DMS 273 (cell line): ENCODE data around the gene UBQLN3.

Experiments used
- DNase-seq: peaks from one replicate; lab custom pipeline; 2025; ENCODE audit not compliant: unreplicated experiment; lab: John Stamatoyannopoulos, UW

Gene UBQLN3

DNA sequence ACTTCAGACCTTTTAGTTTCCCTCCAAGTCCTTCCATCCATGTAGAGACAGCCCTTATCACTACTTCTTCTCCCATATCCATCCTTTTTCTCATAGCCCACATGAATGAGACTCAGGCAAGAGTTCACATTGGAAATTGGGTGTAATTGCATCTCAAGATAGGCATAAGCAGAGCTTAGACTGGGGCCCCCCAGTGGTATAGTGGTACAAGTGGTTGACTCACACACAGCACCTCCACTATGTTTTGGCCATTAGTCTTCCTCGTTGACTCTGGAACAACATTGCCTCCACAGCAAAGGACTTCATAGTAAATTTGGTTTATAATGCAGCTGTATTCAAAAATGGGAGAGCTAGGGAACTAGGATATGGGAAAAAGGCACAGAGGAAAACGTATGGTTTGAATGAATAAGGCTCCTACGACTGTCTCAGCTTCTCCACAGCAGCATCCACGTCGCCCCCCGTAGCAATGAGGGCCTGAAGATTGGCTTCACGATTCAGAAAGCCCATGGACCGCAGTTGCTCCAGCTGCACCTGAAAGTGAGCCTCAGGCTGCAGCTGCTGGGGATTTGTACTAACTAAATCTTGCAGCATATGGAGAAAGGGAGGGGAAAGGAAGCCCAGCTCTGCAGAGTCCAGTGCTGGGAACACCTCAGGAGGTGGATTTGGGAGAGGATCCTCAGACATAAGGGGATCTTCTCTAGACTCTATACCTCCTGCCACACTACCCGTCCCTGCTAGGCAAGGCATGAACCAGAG, 2.4 kb downstream of the UBQLN3 start:
- peak; percentile 47 for DNase-seq

GRCh38 chr11:5505363-5506048, 4.3 kb downstream of the UBQLN3 start:
- DNase-seq, result peak; percentile 41

DNA sequence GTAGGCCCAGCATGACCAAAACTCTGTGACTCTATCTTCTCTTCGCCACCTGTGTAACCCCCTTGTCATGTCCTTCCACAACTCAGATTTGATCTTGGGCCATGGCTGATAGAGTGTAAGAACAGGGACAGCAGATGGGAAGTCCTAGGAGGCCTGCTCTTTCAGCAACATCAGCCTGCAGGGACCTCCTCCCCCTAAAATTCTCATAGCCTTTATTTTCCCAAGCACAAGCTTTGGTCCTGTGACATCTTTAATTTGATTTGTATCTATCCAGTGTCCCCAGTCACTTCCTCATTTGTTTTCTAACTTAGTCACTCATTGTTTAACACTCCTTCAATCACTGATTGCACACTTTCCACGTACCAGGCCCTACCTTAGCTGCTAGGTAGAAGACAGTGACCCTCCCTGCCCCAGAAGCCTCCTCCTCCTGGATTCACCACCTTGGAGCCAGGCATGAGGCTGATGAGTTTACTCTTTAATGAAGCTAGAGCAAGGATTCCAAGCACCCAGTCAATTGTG, 5.3 kb downstream of the UBQLN3 start:
- DNase-seq, result peak; percentile 9

- no peak for DNase-seq
Observed at GRCh38 chr11:5500393-5500801, 9.4 kb downstream of the UBQLN3 start.

DNA sequence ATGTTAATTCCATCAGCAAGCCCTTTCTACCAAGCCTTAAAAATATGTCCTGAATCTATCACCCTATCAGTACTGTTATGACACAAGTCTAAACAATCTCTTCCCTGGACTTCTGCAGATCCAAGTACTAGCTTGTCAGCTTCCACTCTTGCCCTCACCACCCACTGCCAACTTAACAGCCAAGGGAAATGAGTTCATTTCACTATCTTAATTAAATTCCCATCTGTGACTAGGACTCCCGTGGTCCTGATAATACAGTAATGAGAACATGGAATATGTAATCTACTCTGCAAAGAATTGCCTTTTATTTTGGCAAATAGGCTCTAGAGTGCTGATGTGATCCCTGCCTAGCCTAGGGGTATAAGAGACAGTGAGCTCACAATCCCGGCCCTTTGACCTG, 10.1 kb downstream of the UBQLN3 start:
- no peak for DNase-seq

GRCh38 chr11:5489576-5490357, 20.0 kb downstream of the UBQLN3 start:
- no peak for DNase-seq

DNA sequence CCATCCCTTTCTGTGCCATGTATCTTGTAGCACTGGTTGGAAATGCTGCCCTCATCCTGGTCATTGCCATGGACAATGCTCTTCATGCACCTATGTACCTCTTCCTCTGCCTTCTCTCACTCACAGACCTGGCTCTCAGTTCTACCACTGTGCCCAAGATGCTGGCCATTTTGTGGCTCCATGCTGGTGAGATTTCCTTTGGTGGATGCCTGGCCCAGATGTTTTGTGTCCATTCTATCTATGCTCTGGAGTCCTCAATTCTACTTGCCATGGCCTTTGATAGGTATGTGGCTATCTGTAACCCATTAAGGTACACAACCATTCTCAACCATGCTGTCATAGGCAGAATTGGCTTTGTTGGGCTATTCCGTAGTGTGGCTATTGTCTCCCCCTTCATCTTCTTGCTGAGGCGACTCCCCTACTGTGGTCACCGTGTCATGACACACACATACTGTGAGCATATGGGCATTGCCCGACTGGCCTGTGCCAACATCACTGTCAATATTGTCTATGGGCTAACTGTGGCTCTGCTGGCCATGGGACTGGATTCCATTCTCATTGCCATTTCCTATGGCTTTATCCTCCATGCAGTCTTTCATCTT, 20.9 kb downstream of the UBQLN3 start:
- DNase-seq, result no peak

DNA sequence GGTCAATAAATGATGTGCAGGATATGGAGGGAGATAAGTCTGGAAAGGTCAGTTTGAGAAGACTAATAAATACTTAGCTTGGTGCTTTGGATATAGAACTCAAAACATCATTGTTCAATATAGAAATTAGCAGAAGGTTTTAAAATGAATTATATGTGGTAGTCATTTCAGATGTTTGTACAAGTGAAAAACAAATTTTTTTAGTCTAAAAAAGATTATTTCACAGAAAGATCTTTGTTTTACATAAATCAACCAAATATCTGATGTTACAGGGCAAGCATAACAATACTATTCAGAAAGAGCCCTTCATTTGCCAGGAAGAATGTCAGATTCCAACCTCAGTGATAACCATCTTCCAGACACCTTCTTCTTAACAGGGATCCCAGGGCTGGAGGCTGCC, 21.4 kb downstream of the UBQLN3 start, which contains the start of gene OR52D1:
OR52D1 (plus strand) TSS at position 301 of the 400 bp plus-strand sequence; CDS start at position 323, 22 bp downstream.
- no peak for DNase-seq

- DNase-seq, result no peak
Observed at GRCh38 chr11:5486421-5486820, 23.3 kb downstream of the UBQLN3 start.

- DNase-seq, result no peak
Observed at GRCh38 chr11:5486003-5486402, 23.8 kb downstream of the UBQLN3 start.

DNA sequence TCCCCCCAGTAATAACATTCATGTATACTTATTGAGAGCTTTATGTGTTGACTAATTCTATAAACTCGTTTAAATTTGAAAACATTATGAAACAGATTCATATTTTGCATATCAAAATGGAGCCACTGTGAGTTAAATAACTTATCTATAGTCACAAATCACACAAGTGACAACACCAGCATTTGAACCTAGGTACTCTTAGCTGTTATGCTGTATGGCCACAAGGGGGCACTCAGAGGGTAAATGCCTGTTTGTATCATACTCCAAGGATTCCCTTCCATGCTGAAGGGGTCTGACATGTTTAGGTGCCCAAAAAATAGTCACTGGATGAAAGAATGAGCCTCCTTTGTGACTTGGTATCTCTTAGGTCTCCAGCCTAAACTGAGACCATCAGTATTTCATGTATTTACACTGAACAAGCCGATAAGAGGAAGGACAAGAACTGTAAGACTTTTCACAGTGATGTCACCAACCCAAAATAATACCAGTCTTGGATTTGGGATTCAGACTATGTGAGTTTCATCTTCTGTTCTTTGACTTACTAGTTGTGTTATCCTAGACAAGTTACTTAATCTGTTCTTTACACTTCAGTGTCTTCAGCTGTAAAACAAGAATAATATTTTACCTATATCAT, 33.5 kb downstream of the UBQLN3 start:
- DNase-seq, result peak; percentile 44

- DNase-seq, result no peak
Observed at GRCh38 chr11:5473921-5474320, 35.8 kb downstream of the UBQLN3 start.

- no peak for DNase-seq
Observed at GRCh38 chr11:5467527-5467926, 42.2 kb downstream of the UBQLN3 start.

GRCh38 chr11:5460983-5461621, 48.7 kb downstream of the UBQLN3 start:
- no peak for DNase-seq
